ENCODE results near the gene LMF1.
"Not testable (repeated sequence)": the region's sequence is repeated elsewhere in the genome, so short reads cannot be mapped to it uniquely, and the experiment has no call there.

DNA sequence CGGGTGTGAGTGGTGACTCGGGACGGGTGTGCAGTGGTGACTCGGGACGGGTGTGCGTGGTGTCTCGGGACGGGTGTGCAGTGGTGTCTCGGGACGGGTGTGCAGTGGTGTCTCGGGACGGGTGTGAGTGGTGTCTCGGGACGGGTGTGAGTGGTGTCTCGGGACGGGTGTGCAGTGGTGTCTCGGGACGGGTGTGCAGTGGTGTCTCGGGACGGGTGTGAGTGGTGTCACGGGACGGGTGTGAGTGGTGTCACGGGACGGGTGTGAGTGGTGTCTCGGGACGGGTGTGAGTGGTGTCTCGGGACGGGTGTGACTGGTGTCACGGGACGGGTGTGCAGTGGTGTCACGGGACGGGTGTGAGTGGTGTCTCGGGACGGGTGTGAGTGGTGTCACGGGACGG is 112.3 kb downstream of the LMF1 start:
- not testable (repeated sequence) for TF ChIP-seq EZH2 (IDR thresholded peaks at IDR 0.05; ENCODE audit: borderline replicate concordance, low read length); CTCF (conservative IDR thresholded peaks at IDR 0.05 in 1 of 2, IDR thresholded peaks at IDR 0.05 in 1 of 2; ENCODE audit: extremely low read depth in 1 of 2, insufficient read depth in 1 of 2, low read depth in 1 of 2, low read length in 2 of 2)

Measured in mammary epithelial cell (primary cell).